HepG2 (cell line): ENCODE results near the gene CACNA1I.

Experiments
- CTCF ChIP-seq: sonication (generic); formaldehyde crosslinking; IDR thresholded peaks from 2 replicates; pipeline ENCODE4 v1.5.0; 2020; ENCODE audit warnings: mild to moderate bottlenecking, missing genetic modification reagents, moderate library complexity
- NONO ChIP-seq, 2 experiments: fragments of 450-650 bp in 1 of 2; sonication (generic) in 1 of 2; formaldehyde crosslinking in 1 of 2; IDR thresholded peaks in 1 of 2; conservative IDR thresholded peaks in 1 of 2; 2 replicates each; pipeline versions ENCODE4 v1.6.1 to v1.8.0; 2017 to 2022; ENCODE audit warnings: mild to moderate bottlenecking in 1 of 2, missing genetic modification reagents in 1 of 2, moderate library complexity in 1 of 2
- POLR2A ChIP-seq, 2 experiments: IDR thresholded peaks; 2 replicates each; pipeline ENCODE4 v1.6.1; 2011; ENCODE audit warnings: low read depth in 2 of 2, low read length in 2 of 2, mild to moderate bottlenecking in 1 of 2, moderate library complexity in 1 of 2; ENCODE audit not compliant: insufficient read depth in 1 of 2
- ZFAT ChIP-seq: sonication (generic); formaldehyde crosslinking; conservative IDR thresholded peaks from 2 replicates; pipeline ENCODE4 v1.8.1; 2023; ENCODE audit warnings: missing genetic modification reagents, inconsistent platforms
- TF ChIP-seq, protein P1 (sequence below): sonication (generic); formaldehyde crosslinking; IDR thresholded peaks from 2 replicates; pipeline ENCODE4 v1.5.0; 2020; ENCODE audit warnings: mild to moderate bottlenecking, missing genetic modification reagents, borderline replicate concordance

GRCh38 chr22:39627865-39628562 lies 57.5 kb downstream of the CACNA1I start:
- no peak for TF ChIP-seq NONO (IDR thresholded peaks at IDR 0.05)
- no peak for TF ChIP-seq NONO (CRISPR knock-in tag; conservative IDR thresholded peaks at IDR 0.05)
- TF ChIP-seq POLR2A (IDR thresholded peaks at IDR 0.05; ENCODE audit: insufficient read depth in 1 of 2, low read depth in 2 of 2, low read length in 2 of 2), result no peak
- no peak for TF ChIP-seq CTCF
- TF ChIP-seq, protein P1, sequence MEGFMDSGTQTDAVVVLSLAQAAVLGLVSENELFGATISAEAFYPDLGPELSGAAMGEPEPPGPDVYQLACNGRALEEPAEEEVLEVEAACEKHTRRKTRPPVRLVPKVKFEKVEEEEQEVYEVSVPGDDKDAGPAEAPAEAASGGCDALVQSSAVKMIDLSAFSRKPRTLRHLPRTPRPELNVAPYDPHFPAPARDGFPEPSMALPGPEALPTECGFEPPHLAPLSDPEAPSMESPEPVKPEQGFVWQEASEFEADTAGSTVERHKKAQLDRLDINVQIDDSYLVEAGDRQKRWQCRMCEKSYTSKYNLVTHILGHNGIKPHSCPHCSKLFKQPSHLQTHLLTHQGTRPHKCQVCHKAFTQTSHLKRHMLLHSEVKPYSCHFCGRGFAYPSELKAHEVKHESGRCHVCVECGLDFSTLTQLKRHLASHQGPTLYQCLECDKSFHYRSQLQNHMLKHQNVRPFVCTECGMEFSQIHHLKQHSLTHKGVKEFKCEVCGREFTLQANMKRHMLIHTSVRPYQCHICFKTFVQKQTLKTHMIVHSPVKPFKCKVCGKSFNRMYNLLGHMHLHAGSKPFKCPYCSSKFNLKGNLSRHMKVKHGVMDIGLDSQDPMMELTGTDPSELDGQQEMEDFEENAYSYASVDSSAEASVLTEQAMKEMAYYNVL (CRISPR knock-in tag), result no peak
- TF ChIP-seq ZFAT (CRISPR knock-in tag), result no peak
